PC-3 (cell line): Measurements from ENCODE around the gene GRB10. TPM values are rescaled to one million over a fixed set of nuclear protein-coding genes. Genes with fewer than 3 reads are reported as not detected.

Experiments used
- total RNA-seq: library from RNA; depleted of rRNA; stranded (reverse); fragments of >200 nt; gene quantifications from 2 replicates; pipeline ENCODE4 v1.2.3, GENCODE V29; 2014; rRNA removed

The GRB10 gene
- total RNA-seq, 1 experiment from 2014 or later: 61.3 TPM

Other genes with a start within 250 kb of the GRB10 start
- gene DDC, start 217.5 kb downstream of the GRB10 start, total RNA-seq: not detected in 2 replicates